ENCODE measurements around the gene ANKMY1. TPM values are rescaled to one million over a fixed set of nuclear protein-coding genes. Genes with fewer than 3 reads are reported as not detected.

Gene ANKMY1
- total RNA-seq, 1 experiment from 2014 or later, result 28.3 TPM

- Histone ChIP-seq H3K4me2 (ENCODE audit: low read length) (no peak overlapping the region), H3K36me3 (ENCODE audit: control insufficient read depth in 1 of 2, insufficient read depth in 2 of 2, low read length in 2 of 2) (no peaks in the 10 kb centered on the region), H3K4me1 (ENCODE audit: control insufficient read depth in 1 of 2, insufficient read depth in 2 of 2, low read length in 2 of 2) (no peaks in the 10 kb centered on the region), H2AFZ (ENCODE audit: low read depth, low read length, poor library complexity, severe bottlenecking) (no peak overlapping the region), H3K9me2 (ENCODE audit: insufficient read depth) (no peaks in the 10 kb centered on the region), H3K9me3 (ENCODE audit: control insufficient read depth in 1 of 2, insufficient read depth in 1 of 2, low read depth in 1 of 2, low read length in 2 of 2) (no peaks in the 10 kb centered on the region), H3K79me2 (ENCODE audit: insufficient read depth, low read length) (no peaks in the 10 kb centered on the region), H3K9ac (ENCODE audit: low read length) (no peak overlapping the region), H4K20me1 (ENCODE audit: insufficient read depth) (no peaks in the 10 kb centered on the region), H3K27me3 (ENCODE audit: insufficient read depth, low read length) (no peaks in the 10 kb centered on the region), H3K4me3 (replicated peaks in 1 of 2; ENCODE audit: low read depth in 1 of 2, low read length in 2 of 2) (no peak overlapping the region), H3K27ac (ENCODE audit: low read depth, low read length) (no peak overlapping the region)
- BruUV-seq (replicated peaks), result no TSS peak
- CTCF ChIA-PET, result no interaction called here
- TF ChIP-seq ATF3 (IDR thresholded peaks at IDR 0.05), result no peak
- TF ChIP-seq YY1 (IDR thresholded peaks at IDR 0.05; ENCODE audit: extremely low read depth, insufficient replicate concordance, low read depth, low read length), result no peak
- TF ChIP-seq CTCF (IDR thresholded peaks at IDR 0.05 in 2 of 3, conservative IDR thresholded peaks at IDR 0.05 in 1 of 3; ENCODE audit: borderline replicate concordance in 1 of 3, insufficient read depth in 1 of 3, low read depth in 2 of 3, low read length in 2 of 3), result no peak
- no peak for TF ChIP-seq REST (IDR thresholded peaks at IDR 0.05; ENCODE audit: low read depth)
- no peak for TF ChIP-seq ZNF274 (IDR thresholded peaks at IDR 0.05; ENCODE audit: low read depth, low read length)
- TF ChIP-seq FOSL1 (IDR thresholded peaks at IDR 0.05; ENCODE audit: low read depth), result no peak
- TF ChIP-seq CEBPB (IDR thresholded peaks at IDR 0.05; ENCODE audit: low read depth), result no peak
- TF ChIP-seq MAX (IDR thresholded peaks at IDR 0.05), result no peak
- no peak for ATAC-seq
- POLR2A ChIA-PET, result no interaction called here
- RAD21 ChIA-PET (ENCODE audit: low non-redundant PET in 1 of 2, low total read pairs in 2 of 2, uncharacterized antibody in 2 of 2, unreplicated experiment in 2 of 2), result no interaction called here
- DNase-seq (ENCODE audit: low read depth, low spot score), result no peak
- intact Hi-C loops (cut with micrococcal nuclease), result loop anchor here (5.0 kb wide), 1 partner anchor 208 kb away; no protein-coding TSS in a partner anchor
Measured at GRCh38 chr2:240499309-240500301, 58.2 kb downstream of the ANKMY1 start.

Measured in HCT116 (cell line).